ENCODE measurements around the gene C8G.
A peak's percentile ranks its signal among the peaks of the same experiment; 100 is the strongest.

Gene C8G

GRCh38 chr9:136943291-136944211 is 1.5 kb upstream of the C8G start:
- TF ChIP-seq POLR2AphosphoS5 (IDR thresholded peaks at IDR 0.05; ENCODE audit: low read depth, low read length): no peak
- TF ChIP-seq POLR2A (IDR thresholded peaks at IDR 0.05; ENCODE audit: low read depth, low read length): no peak
- TF ChIP-seq TAF1 (IDR thresholded peaks at IDR 0.05; ENCODE audit: borderline replicate concordance, low read depth, low read length): no peak
- peak; percentile 33 for FAIRE-seq
- DNase-seq (ENCODE audit: insufficient read length): peak; percentile 70

DNA sequence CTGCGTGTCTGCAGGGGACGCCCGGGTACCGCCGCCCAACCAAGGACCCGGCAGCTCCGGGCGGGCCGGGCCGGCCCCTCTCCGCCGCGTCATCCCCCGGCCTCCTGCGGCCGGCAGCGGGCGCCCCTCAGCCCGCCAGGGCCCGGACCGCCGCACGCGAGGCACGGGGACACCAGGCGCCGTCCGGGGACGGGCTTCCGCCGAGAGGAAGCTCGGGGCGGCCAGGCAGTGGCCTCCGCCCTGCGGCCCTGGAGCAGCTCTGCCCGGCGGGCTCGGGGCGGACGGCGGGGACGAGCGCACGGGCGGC is 878 bp upstream of the C8G start:
- peak; percentile 86 for DNase-seq (ENCODE audit: insufficient read length)
- FAIRE-seq: no peak
- TF ChIP-seq POLR2A (IDR thresholded peaks at IDR 0.05; ENCODE audit: low read depth, low read length): no peak
- no peak for TF ChIP-seq POLR2AphosphoS5 (IDR thresholded peaks at IDR 0.05; ENCODE audit: low read depth, low read length)
- TF ChIP-seq TAF1 (IDR thresholded peaks at IDR 0.05; ENCODE audit: borderline replicate concordance, low read depth, low read length): no peak

- DNase-seq (ENCODE audit: insufficient read length): no peak
- no peak for TF ChIP-seq POLR2A (IDR thresholded peaks at IDR 0.05; ENCODE audit: low read depth, low read length)
- TF ChIP-seq POLR2AphosphoS5 (IDR thresholded peaks at IDR 0.05; ENCODE audit: low read depth, low read length): no peak
- no peak for TF ChIP-seq TAF1 (IDR thresholded peaks at IDR 0.05; ENCODE audit: borderline replicate concordance, low read depth, low read length)
- no peak for FAIRE-seq
These were observed 537 bp downstream of the C8G start for GRCh38 chr9:136945333-136946227.

DNA sequence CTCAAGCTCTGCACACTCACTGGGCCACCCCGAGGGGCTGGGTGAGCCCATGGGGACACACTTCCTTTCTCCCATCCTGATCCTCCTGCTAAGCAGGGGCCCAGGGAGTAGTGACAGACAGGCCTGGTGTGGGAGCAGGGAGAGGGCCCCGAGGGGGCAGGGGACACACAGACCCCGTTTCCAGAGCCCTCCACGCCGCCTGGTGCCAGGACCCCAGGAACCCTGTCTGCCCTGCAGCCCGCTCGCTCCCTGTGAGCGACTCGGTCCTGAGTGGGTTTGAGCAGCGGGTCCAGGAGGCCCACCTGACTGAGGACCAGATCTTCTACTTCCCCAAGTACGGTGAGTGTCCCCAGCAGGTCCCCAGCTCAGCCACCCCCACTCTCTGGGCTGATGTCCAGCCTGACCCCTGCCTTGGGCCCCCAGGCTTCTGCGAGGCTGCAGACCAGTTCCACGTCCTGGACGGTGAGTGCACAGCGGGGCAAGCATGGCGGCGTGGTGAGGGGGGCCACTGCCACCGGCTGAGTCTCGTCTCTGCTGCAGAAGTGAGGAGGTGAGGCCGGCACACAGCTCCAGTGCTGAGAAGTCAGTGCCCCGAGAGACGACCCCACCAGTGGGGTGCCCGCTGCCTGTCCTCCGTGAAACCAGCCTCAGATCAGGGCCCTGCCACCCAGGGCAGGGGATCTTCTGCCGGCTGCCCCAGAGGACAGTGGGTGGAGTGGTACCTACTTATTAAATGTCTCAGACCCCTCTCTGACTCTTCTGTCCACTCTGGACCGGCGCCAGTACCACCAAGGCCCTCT is 1.4 kb downstream of the C8G start:
- no peak for FAIRE-seq
- no peak for TF ChIP-seq POLR2A (IDR thresholded peaks at IDR 0.05; ENCODE audit: low read depth, low read length)
- no peak for TF ChIP-seq TAF1 (IDR thresholded peaks at IDR 0.05; ENCODE audit: borderline replicate concordance, low read depth, low read length)
- no peak for TF ChIP-seq POLR2AphosphoS5 (IDR thresholded peaks at IDR 0.05; ENCODE audit: low read depth, low read length)
- DNase-seq (ENCODE audit: insufficient read length): no peak

- FAIRE-seq (no peak), DNase-seq (ENCODE audit: insufficient read length) (no peak)
- no peak for TF ChIP-seq POLR2A (IDR thresholded peaks at IDR 0.05; ENCODE audit: low read depth, low read length)
- no peak for TF ChIP-seq TAF1 (IDR thresholded peaks at IDR 0.05; ENCODE audit: borderline replicate concordance, low read depth, low read length)
- TF ChIP-seq POLR2AphosphoS5 (IDR thresholded peaks at IDR 0.05; ENCODE audit: low read depth, low read length): no peak
These were observed 2.2 kb downstream of the C8G start for GRCh38 chr9:136947028-136947891.

DNA sequence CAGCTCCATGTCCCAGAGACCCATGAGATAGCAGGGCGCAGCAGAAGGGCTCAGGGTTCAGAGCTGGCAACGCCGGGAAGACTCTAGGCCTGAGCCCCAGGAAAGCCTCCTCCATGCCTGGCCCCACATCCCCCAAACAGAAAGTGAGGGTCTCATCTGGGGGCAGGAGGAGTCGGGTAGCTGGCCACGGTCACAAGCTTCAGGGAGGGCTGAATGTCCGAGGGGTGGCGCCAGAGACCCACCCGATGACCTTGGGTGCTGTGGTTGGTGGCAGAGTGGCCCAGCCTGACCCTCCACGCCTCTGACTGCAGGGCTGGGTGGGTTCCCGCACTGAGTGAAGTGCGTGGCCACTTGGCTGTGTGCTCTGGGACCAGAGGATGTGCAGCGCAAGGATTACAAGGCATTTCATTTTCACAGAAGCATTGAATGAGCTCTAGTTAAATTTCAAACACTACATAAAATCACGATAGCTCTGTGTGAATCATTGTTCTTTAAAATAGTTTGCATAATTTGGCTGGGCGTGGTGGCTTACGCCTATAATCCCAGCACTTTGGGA is 3.0 kb downstream of the C8G start:
- DNase-seq (ENCODE audit: insufficient read length) (no peak), FAIRE-seq (peak; percentile 33)
- TF ChIP-seq POLR2AphosphoS5 (IDR thresholded peaks at IDR 0.05; ENCODE audit: low read depth, low read length): no peak
- TF ChIP-seq TAF1 (IDR thresholded peaks at IDR 0.05; ENCODE audit: borderline replicate concordance, low read depth, low read length): no peak
- no peak for TF ChIP-seq POLR2A (IDR thresholded peaks at IDR 0.05; ENCODE audit: low read depth, low read length)

GRCh38 chr9:136949239-136949816 is 4.3 kb downstream of the C8G start:
- FAIRE-seq (no peak), DNase-seq (ENCODE audit: insufficient read length) (no peak)
- TF ChIP-seq POLR2A (IDR thresholded peaks at IDR 0.05; ENCODE audit: low read depth, low read length) (no peak), TAF1 (IDR thresholded peaks at IDR 0.05; ENCODE audit: borderline replicate concordance, low read depth, low read length) (no peak), POLR2AphosphoS5 (IDR thresholded peaks at IDR 0.05; ENCODE audit: low read depth, low read length) (no peak)

- DNase-seq (ENCODE audit: insufficient read length) (peak; percentile 100), FAIRE-seq (peak; percentile 100)
- TF ChIP-seq TAF1 (IDR thresholded peaks at IDR 0.05; ENCODE audit: borderline replicate concordance, low read depth, low read length) (no peak), POLR2A (IDR thresholded peaks at IDR 0.05; ENCODE audit: low read depth, low read length) (peak; percentile 77; the same call in 1 of the 2 replicates), POLR2AphosphoS5 (IDR thresholded peaks at IDR 0.05; ENCODE audit: low read depth, low read length) (0 out of 2 replicates have a peak, but pooled peaks have one; percentile 30)
These were observed 5.0 kb downstream of the C8G start for GRCh38 chr9:136949817-136950655.
